OCI-LY3 (cell line): ENCODE data around the gene NGRN.

Experiments
- EZH2phosphoT487 ChIP-seq: fragments of 200-600 bp; shearing (Covaris generic); IDR thresholded peaks from 2 replicates; pipeline ENCODE4 v1.6.1; 2018; ENCODE audit warnings: antibody characterized with exemption, mixed run types, low read depth
- TF ChIP-seq, protein P1 (sequence below): fragments of 200-600, 300-600 bp; sonication (generic); IDR thresholded peaks from 2 replicates; pipeline ENCODE4 v1.5.1; 2014; ENCODE audit warnings: antibody characterized with exemption, low read length, low read depth

DNA sequence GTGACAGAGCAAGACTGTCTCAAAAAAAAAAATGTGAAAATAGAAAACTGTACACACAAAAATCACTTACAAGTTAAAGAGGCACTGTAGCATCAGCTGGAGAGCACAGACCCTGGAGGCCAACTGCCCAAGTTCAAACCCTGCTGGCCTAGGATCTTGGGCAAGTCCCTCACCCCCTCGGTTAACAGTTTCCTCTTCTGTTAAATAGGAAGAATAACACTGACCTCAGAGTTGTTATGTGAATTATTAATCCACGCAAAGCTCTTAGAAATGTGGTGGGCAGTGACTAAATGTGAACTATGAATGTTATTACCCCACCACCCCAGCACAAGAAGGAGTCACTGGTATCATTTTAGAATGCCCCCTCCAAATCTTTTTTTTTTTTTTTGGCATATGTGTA, 42.9 kb upstream of the NGRN start:
- TF ChIP-seq, protein P1, sequence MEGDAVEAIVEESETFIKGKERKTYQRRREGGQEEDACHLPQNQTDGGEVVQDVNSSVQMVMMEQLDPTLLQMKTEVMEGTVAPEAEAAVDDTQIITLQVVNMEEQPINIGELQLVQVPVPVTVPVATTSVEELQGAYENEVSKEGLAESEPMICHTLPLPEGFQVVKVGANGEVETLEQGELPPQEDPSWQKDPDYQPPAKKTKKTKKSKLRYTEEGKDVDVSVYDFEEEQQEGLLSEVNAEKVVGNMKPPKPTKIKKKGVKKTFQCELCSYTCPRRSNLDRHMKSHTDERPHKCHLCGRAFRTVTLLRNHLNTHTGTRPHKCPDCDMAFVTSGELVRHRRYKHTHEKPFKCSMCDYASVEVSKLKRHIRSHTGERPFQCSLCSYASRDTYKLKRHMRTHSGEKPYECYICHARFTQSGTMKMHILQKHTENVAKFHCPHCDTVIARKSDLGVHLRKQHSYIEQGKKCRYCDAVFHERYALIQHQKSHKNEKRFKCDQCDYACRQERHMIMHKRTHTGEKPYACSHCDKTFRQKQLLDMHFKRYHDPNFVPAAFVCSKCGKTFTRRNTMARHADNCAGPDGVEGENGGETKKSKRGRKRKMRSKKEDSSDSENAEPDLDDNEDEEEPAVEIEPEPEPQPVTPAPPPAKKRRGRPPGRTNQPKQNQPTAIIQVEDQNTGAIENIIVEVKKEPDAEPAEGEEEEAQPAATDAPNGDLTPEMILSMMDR: no peak
- no peak for TF ChIP-seq EZH2phosphoT487
